Suprapubic skin (tissue), 4 donors: ENCODE results near the gene CATSPERD. TPM values are rescaled to one million over a fixed set of nuclear protein-coding genes. Genes with fewer than 3 reads are reported as not detected.

Experiments used
- DNase-seq, 2 donors: peaks; one replicate each; pipeline ENCODE4 v3.0.0-alpha.2; 2019; ENCODE audit warnings: low spot score in 2 of 2
- H3K27ac ChIP-seq: fragments of 200-600 bp; sonication (generic); one replicate; pipeline ENCODE4 v1.5.1; 2019
- H3K27me3 ChIP-seq: fragments of 200-600 bp; sonication (generic); one replicate; pipeline ENCODE4 v1.5.1; 2019
- H3K36me3 ChIP-seq: fragments of 200-600 bp; sonication (generic); one replicate; pipeline ENCODE4 v1.5.1; 2019
- H3K4me1 ChIP-seq: fragments of 200-600 bp; sonication (generic); one replicate; pipeline ENCODE4 v1.5.1; 2019
- H3K4me3 ChIP-seq: fragments of 200-600 bp; sonication (generic); one replicate; pipeline ENCODE4 v1.5.1; 2019; ENCODE audit warnings: mild to moderate bottlenecking
- H3K9me3 ChIP-seq: fragments of 200-600 bp; sonication (generic); one replicate; pipeline ENCODE4 v1.5.1; 2019
- CTCF ChIP-seq, 2 donors: fragments of 200-600 bp in 1 of 2; fragments of 450-650 bp in 1 of 2; sonication (generic) in 1 of 2; IDR thresholded peaks; one replicate each; pipeline ENCODE4 v1.5.1; 2016 to 2019; ENCODE audit warnings: antibody characterized with exemption in 2 of 2, mild to moderate bottlenecking in 1 of 2, moderate library complexity in 1 of 2
- EP300 ChIP-seq: sonication (generic); formaldehyde crosslinking; IDR thresholded peaks from one replicate; pipeline ENCODE4 v1.6.1; 2017; ENCODE audit warnings: antibody characterized with exemption
- POLR2A ChIP-seq, 2 donors: fragments of 450-650 bp; IDR thresholded peaks; one replicate each; pipeline ENCODE4 v1.6.1; 2017; ENCODE audit warnings: antibody characterized with exemption in 2 of 2, mild to moderate bottlenecking in 2 of 2, moderate library complexity in 2 of 2
- POLR2AphosphoS5 ChIP-seq, 3 donors: sonication (generic); formaldehyde crosslinking; IDR thresholded peaks; one replicate each; pipeline ENCODE4 v1.6.1; 2017; ENCODE audit warnings: antibody characterized with exemption in 3 of 3
- WGBS: methylation state at CpG from one replicate; pipeline ENCODE4 v1.1.5; 2018; 5-methylcytosine and 5-hydroxymethylcytosine counted together
- total RNA-seq, 4 donors: library from RNA; depleted of rRNA; stranded (reverse); fragments of >200 nt; gene quantifications; one replicate each; pipeline ENCODE4 v1.1.0, GENCODE V29; 2016

The CATSPERD gene
- total RNA-seq, 4 donors from 2014 or later, result 0.24 TPM; not detected in 3

DNA sequence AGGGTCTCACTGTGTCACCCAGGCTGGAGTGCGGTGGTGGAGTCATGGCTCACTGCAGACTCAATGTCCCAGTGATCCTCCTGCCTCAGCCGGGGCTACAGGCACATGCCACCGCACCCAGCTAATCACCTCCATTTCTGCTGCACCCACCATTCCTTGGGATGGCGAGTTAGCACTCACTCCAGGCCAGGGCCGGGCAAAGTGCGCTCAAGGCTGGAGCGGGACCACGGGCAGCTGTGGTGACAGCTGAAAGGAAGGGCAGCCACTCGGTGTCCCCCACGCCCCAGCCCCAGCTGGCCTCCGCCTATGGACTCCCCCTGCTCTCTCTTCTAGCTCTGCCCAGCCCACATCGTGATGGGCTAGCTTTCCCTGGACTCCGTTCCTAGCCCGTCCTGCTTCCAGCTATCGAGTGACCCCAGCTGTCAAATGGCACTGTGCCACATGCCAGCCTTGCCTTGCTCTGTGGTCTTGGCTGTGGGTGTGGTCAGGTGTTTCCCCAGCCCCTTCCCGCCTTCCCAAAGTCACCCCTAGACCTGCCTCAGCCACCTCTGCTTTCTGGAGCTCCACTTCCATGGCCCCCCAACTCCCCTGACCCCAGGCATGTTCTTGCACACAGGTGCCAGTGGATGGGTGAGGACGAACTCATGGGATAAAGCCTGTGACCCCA, 44.2 kb upstream of the CATSPERD start:
- H3K4me3 ChIP-seq, result no peak overlapping the region
- no peaks in the 10 kb centered on the region for H3K9me3 ChIP-seq
- DNase-seq, result no peak
- no peak overlapping the region for H3K27ac ChIP-seq
- WGBS, result 85% methylated on average over 10 of the region's 17 CpGs
- peaks cover 17% of the 10 kb centered on the region for H3K4me1 ChIP-seq
- H3K36me3 ChIP-seq, result peaks cover 5% of the 10 kb centered on the region
- no peak for TF ChIP-seq CTCF (IDR thresholded peaks at IDR 0.05)
- TF ChIP-seq EP300, result no peak
- TF ChIP-seq POLR2A (IDR thresholded peaks at IDR 0.05), result no peak
- TF ChIP-seq POLR2AphosphoS5 (IDR thresholded peaks at IDR 0.05), result no peak
- H3K27me3 ChIP-seq, result no peaks in the 10 kb centered on the region

- WGBS, result 59% methylated on average over 5 of the region's 13 CpGs
- no peak overlapping the region for H3K27ac ChIP-seq
- TF ChIP-seq CTCF (IDR thresholded peaks at IDR 0.05) (no peak), POLR2AphosphoS5 (IDR thresholded peaks at IDR 0.05) (no peak), EP300 (no peak), POLR2A (IDR thresholded peaks at IDR 0.05) (no peak)
- peaks cover 22% of the 10 kb centered on the region for H3K4me1 ChIP-seq
- no peaks in the 10 kb centered on the region for H3K27me3 ChIP-seq
- H3K36me3 ChIP-seq, result peaks cover 4% of the 10 kb centered on the region
- DNase-seq, result no peak
- H3K4me3 ChIP-seq, result no peak overlapping the region
- no peaks in the 10 kb centered on the region for H3K9me3 ChIP-seq
Measured at GRCh38 chr19:5676772-5677105, 43.7 kb upstream of the CATSPERD start.

DNA sequence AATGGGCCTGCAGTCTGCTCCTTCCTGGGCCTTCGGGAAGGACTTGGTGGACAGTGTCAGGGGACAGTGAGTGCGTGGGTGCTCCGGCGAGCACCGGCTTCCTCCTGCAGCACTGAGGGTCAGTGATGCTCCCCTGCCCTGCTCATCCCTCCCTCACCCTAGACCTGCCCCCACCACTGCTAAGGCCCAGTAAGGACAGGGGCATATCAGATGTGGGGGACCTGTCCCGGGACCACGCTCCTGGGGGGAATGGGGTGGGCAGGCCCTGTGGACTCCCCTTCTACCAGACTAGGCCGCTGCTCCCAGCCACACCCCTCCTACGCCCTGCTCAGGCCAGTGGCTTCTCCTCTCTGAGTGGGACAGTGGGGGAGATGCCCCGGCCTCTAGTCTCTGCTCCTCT, 43.3 kb upstream of the CATSPERD start:
- TF ChIP-seq EP300, result no peak
- TF ChIP-seq POLR2A (IDR thresholded peaks at IDR 0.05), result no peak
- TF ChIP-seq CTCF (IDR thresholded peaks at IDR 0.05), result no peak
- TF ChIP-seq POLR2AphosphoS5 (IDR thresholded peaks at IDR 0.05), result no peak
- no peak for DNase-seq
- Histone ChIP-seq H3K9me3 (no peaks in the 10 kb centered on the region), H3K4me3 (no peak overlapping the region), H3K27me3 (no peaks in the 10 kb centered on the region), H3K36me3 (no peaks in the 10 kb centered on the region), H3K27ac (no peak overlapping the region), H3K4me1 (peaks cover 23% of the 10 kb centered on the region)
- WGBS, result 100% methylated on average over 1 of the region's 10 CpGs

DNA sequence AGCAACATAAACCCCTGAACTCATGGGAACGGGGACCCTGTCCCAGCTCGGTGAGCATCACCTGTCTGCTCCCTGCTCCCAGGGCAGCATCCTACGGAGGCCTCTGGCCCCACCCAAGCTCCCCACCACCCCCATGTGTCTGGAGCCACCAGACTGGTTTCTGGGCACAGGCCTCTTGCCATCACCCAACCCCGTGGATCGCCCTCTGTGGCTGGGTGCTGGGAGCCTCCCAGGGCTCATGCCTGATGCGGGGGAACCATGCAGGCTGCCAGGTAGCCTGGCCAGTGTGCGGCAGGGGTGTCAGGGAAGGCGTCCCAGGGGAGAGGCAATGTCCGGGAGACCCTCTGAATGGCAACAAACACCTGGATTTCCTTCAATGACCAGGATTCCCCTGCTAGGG, 42.9 kb upstream of the CATSPERD start:
- 68% methylated on average over 4 of the region's 9 CpGs for WGBS
- no peak overlapping the region for H3K4me3 ChIP-seq
- peaks cover 23% of the 10 kb centered on the region for H3K4me1 ChIP-seq
- no peak for TF ChIP-seq EP300
- TF ChIP-seq POLR2AphosphoS5 (IDR thresholded peaks at IDR 0.05), result no peak
- TF ChIP-seq CTCF (IDR thresholded peaks at IDR 0.05), result no peak
- no peak for TF ChIP-seq POLR2A (IDR thresholded peaks at IDR 0.05)
- H3K27ac ChIP-seq, result no peak overlapping the region
- no peak for DNase-seq
- H3K36me3 ChIP-seq, result no peaks in the 10 kb centered on the region
- no peaks in the 10 kb centered on the region for H3K27me3 ChIP-seq
- no peaks in the 10 kb centered on the region for H3K9me3 ChIP-seq

DNA sequence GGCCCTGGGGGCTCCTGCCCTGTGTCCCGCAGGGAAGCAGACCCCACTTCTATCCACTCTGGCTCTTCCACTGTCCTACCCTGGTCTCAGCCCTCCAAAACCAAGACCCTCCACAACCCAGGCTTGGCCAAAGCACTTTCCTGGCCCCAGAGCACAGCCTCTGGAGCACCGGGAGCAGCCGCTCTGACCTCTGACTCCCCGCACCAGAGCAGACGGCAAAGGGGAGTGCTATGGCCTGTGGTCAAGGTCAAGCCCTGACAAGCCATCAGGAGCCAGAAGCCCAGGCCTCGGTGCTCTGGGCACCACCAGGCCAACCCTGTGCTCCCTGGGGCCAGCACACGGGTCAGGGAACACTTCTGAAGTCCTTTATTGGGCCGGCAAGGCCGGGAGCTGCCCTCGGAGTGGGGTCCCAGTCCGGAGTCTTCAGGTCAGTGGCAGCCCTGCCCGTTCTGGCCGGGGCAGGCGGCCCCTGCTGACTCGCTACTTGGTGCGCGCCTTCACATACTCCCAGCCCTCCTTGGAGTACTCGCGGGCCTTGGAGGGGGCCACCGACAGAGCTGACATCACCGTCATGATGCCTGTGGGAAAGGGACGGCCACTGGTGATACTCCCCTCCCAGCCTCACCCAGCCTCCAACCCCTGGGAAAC, 42.2 kb upstream of the CATSPERD start:
- 89% methylated on average over 7 of the region's 22 CpGs for WGBS
- Histone ChIP-seq H3K4me1 (peaks cover 23% of the 10 kb centered on the region), H3K27me3 (no peaks in the 10 kb centered on the region), H3K36me3 (no peaks in the 10 kb centered on the region), H3K27ac (no peak overlapping the region), H3K4me3 (no peak overlapping the region), H3K9me3 (no peaks in the 10 kb centered on the region)
- DNase-seq, result no peak
- no peak for TF ChIP-seq EP300
- TF ChIP-seq POLR2A (IDR thresholded peaks at IDR 0.05), result no peak
- TF ChIP-seq CTCF (IDR thresholded peaks at IDR 0.05), result no peak
- TF ChIP-seq POLR2AphosphoS5 (IDR thresholded peaks at IDR 0.05), result no peak
